H9 (cell line): ENCODE data around the gene DENND1A. TPM values are rescaled to one million over a fixed set of nuclear protein-coding genes. Genes with fewer than 3 reads are reported as not detected.

Source experiments
- DNase-seq: peaks from one replicate; pipeline ENCODE4 v3.0.0-alpha.2; 2017
- H2AFZ ChIP-seq: one replicate; pipeline ENCODE4 v1.6.1; 2013; ENCODE audit warnings: mild to moderate bottlenecking, low read length, control low read depth, moderate library complexity
- H2AK5ac ChIP-seq: 2 replicates; pipeline ENCODE4 v1.6.1; 2013; ENCODE audit warnings: low read length, control low read depth, mixed read lengths; ENCODE audit not compliant: insufficient read length
- H2BK120ac ChIP-seq: one replicate; pipeline ENCODE4 v1.6.1; 2013; ENCODE audit warnings: low read depth, mild to moderate bottlenecking, low read length, control low read depth, inconsistent platforms; ENCODE audit not compliant: poor library complexity, severe bottlenecking
- H2BK12ac ChIP-seq: 2 replicates; pipeline ENCODE4 v1.6.1; 2013; ENCODE audit warnings: low read length, control low read depth, mixed read lengths, low read depth; ENCODE audit not compliant: insufficient read length
- H2BK15ac ChIP-seq: 2 replicates; pipeline ENCODE4 v1.6.1; 2013; ENCODE audit warnings: low read depth, low read length, control low read depth
- H2BK20ac ChIP-seq: one replicate; pipeline ENCODE4 v1.6.1; 2013; ENCODE audit warnings: low read depth, mild to moderate bottlenecking, low read length, control low read depth, inconsistent platforms; ENCODE audit not compliant: poor library complexity, severe bottlenecking
- H2BK5ac ChIP-seq: 2 replicates; pipeline ENCODE4 v1.6.1; 2013; ENCODE audit warnings: low read length, control low read depth, mixed read lengths; ENCODE audit not compliant: insufficient read length
- H3K14ac ChIP-seq: 2 replicates; pipeline ENCODE4 v1.6.1; 2013; ENCODE audit warnings: low read length, control low read depth; ENCODE audit not compliant: insufficient read depth
- H3K18ac ChIP-seq: 2 replicates; pipeline ENCODE4 v1.6.1; 2013; ENCODE audit warnings: low read depth, mild to moderate bottlenecking, mixed read lengths, low read length, control low read depth; ENCODE audit not compliant: insufficient read length
- H3K23ac ChIP-seq: 2 replicates; pipeline ENCODE4 v1.6.1; 2013; ENCODE audit warnings: low read length, control low read depth, mixed read lengths, low read depth; ENCODE audit not compliant: insufficient read length
- H3K23me2 ChIP-seq: 2 replicates; pipeline ENCODE4 v1.6.1; 2013; ENCODE audit warnings: low read depth, mild to moderate bottlenecking, mixed read lengths, low read length, control low read depth; ENCODE audit not compliant: insufficient read length, poor library complexity, severe bottlenecking
- H3K27ac ChIP-seq: 2 replicates; pipeline ENCODE4 v1.5.1; 2013; ENCODE audit warnings: low read length, control low read depth, mixed read lengths, low read depth; ENCODE audit not compliant: insufficient read length
- H3K27me3 ChIP-seq: 2 replicates; pipeline ENCODE4 v1.6.1; 2013; ENCODE audit warnings: low read length, control low read depth, inconsistent platforms; ENCODE audit not compliant: insufficient read depth
- H3K4ac ChIP-seq: 2 replicates; pipeline ENCODE4 v1.6.1; 2013; ENCODE audit warnings: low read depth, mild to moderate bottlenecking, control low read depth, inconsistent platforms, low read length, moderate library complexity
- H3K4me1 ChIP-seq: 2 replicates; pipeline ENCODE4 v1.6.1; 2013; ENCODE audit warnings: low read length, control low read depth, inconsistent platforms; ENCODE audit not compliant: insufficient read depth
- H3K4me2 ChIP-seq: 2 replicates; pipeline ENCODE4 v1.6.1; 2013; ENCODE audit warnings: low read length, control low read depth, mixed read lengths; ENCODE audit not compliant: insufficient read length, insufficient read depth
- H3K56ac ChIP-seq: 2 replicates; pipeline ENCODE4 v1.6.1; 2013; ENCODE audit warnings: low read depth, mild to moderate bottlenecking, mixed read lengths, low read length, control low read depth; ENCODE audit not compliant: insufficient read length
- H3K79me1 ChIP-seq: 2 replicates; pipeline ENCODE4 v1.6.1; 2013; ENCODE audit warnings: low read depth, mild to moderate bottlenecking, moderate library complexity, low read length, control low read depth, inconsistent platforms; ENCODE audit not compliant: insufficient read depth, poor library complexity, severe bottlenecking
- H3K79me2 ChIP-seq: 2 replicates; pipeline ENCODE4 v1.6.1; 2013; ENCODE audit warnings: low read length, control low read depth, inconsistent platforms; ENCODE audit not compliant: insufficient read depth
- H3K9ac ChIP-seq: 2 replicates; pipeline ENCODE4 v1.6.1; 2013; ENCODE audit warnings: low read length, control low read depth, mixed read lengths; ENCODE audit not compliant: insufficient read length; ENCODE audit errors: extremely low read depth
- H3K9me3 ChIP-seq: one replicate; pipeline ENCODE4 v1.6.1; 2013; ENCODE audit warnings: low read depth, low read length, inconsistent platforms; ENCODE audit not compliant: control insufficient read depth
- H3T11ph ChIP-seq: one replicate; pipeline ENCODE4 v1.6.1; 2013; ENCODE audit warnings: mild to moderate bottlenecking, low read length, control low read depth, inconsistent platforms
- H4K20me1 ChIP-seq: one replicate; pipeline ENCODE4 v1.6.1; 2013; ENCODE audit not compliant: control insufficient read depth, insufficient read length, insufficient read depth
- H4K5ac ChIP-seq: 2 replicates; pipeline ENCODE4 v1.6.1; 2013; ENCODE audit warnings: low read depth, mild to moderate bottlenecking, mixed read lengths, low read length, control low read depth; ENCODE audit not compliant: insufficient read length
- H4K8ac ChIP-seq: replicated peaks from 2 replicates; pipeline ENCODE4 v1.6.1; 2013; ENCODE audit warnings: low read length, control low read depth, mixed read lengths, low read depth; ENCODE audit not compliant: insufficient read length
- H4K91ac ChIP-seq: 2 replicates; pipeline ENCODE4 v1.6.1; 2013; ENCODE audit warnings: low read depth, mild to moderate bottlenecking, moderate library complexity, mixed read lengths, low read length, control low read depth; ENCODE audit not compliant: insufficient read length
- H3K27ac Mint-ChIP-seq, 3 experiments: 2 replicates in 2 of 3; 3 replicates in 1 of 3; pipeline ENCODE4 v1.8.0; 2020 to 2021; ENCODE audit warnings: mixed read lengths in 3 of 3, mild to moderate bottlenecking in 1 of 3, moderate library complexity in 1 of 3
- H3K27me3 Mint-ChIP-seq: 2 replicates; pipeline ENCODE4 v1.8.0; 2021; ENCODE audit warnings: low read depth, mild to moderate bottlenecking, moderate library complexity, mixed read lengths
- H3K36me3 Mint-ChIP-seq, 3 experiments: 2 replicates in 2 of 3; 3 replicates in 1 of 3; pipeline ENCODE4 v1.8.0; 2020 to 2021; ENCODE audit warnings: low read depth in 3 of 3, mixed read lengths in 3 of 3; ENCODE audit not compliant: insufficient read depth in 1 of 3
- H3K4me1 Mint-ChIP-seq, 2 experiments: 2 replicates each; pipeline ENCODE4 v1.8.0; 2020; ENCODE audit warnings: mixed read lengths in 2 of 2
- H3K4me3 Mint-ChIP-seq, 2 experiments: 2 replicates in 1 of 2; 3 replicates in 1 of 2; pipeline ENCODE4 v1.8.0; 2020 to 2021; ENCODE audit warnings: mild to moderate bottlenecking in 2 of 2, mixed read lengths in 2 of 2, moderate library complexity in 1 of 2
- H3K9me3 Mint-ChIP-seq, 2 experiments: 2 replicates in 1 of 2; 3 replicates in 1 of 2; pipeline ENCODE4 v1.8.0; 2020; ENCODE audit warnings: mild to moderate bottlenecking in 2 of 2, mixed read lengths in 2 of 2, moderate library complexity in 1 of 2
- WGBS: extraction: QIAGEN DNeasy Blood & Tissue Kit; methylation state at CpG from one replicate; pipeline ENCODE4 v1.1.7; 2013; ENCODE audit warnings: missing lambda C conversion rate, low lambda C conversion rate, mixed read lengths; ENCODE audit not compliant: insufficient read length; ENCODE audit errors: extremely low coverage; 5-methylcytosine and 5-hydroxymethylcytosine counted together
- total RNA-seq: library from RNA; stranded (reverse); gene quantifications from 2 replicates; pipeline ENCODE4 v1.2.1, GENCODE V29; 2021
- TF ChIP-seq, protein P1 (sequence below): fragments of 200-600 bp; sonication (generic); conservative IDR thresholded peaks from 3 replicates; pipeline ENCODE4 v1.8.0; 2021; ENCODE audit warnings: antibody characterized with exemption, mild to moderate bottlenecking

Gene DENND1A
- total RNA-seq, 1 experiment from 2014 or later, result 20.4 TPM

DNA sequence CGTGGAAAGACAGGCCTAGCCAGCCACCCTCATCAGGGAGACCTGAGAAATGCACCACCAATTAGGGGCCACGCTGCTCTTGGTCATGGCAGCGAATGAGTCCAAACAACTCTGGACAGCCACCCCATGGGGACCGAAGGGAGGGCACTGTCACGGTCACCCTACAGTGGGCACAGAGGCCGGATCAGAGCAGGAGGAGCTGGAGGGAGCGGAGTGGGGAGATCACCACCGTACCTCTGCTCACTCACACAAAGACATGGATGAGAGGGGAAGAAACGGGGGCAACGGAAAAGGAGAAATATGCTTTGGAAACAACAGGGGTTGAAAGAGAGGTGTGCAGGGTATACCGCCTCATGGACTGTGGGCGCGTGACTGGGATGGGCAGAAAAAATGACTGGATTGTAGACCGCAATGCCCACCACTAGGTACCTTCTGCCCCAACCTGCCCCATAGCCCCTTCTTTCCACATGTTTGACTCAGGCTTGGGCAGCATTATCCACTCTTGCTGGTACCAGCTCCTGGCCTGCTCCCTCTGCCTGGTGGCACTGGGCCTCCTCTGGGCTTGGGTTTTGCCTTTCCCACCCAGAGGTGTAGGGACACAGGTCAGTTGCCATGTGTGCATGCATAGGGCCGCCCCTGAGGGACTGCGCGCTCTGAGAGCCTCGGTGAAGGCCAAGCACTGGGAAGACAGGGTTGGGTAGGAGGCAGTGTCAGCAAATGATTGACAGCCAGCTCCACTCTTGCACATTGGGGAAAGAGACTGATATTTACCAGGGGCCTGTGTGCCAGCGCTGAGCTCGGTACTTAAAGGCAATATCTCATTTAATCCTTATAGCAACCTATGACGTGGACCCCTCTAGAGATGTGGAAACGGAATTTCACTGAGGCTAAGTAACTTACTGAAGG lies 497.3 kb downstream of the DENND1A start:
- no peak overlapping the region for H2BK5ac ChIP-seq
- H3K23me2 ChIP-seq, result no peaks in the 10 kb centered on the region
- no peak overlapping the region for H4K8ac ChIP-seq
- H2BK15ac ChIP-seq, result no peak overlapping the region
- H3K79me1 ChIP-seq, result no peaks in the 10 kb centered on the region
- no peak overlapping the region; the same call in 1 of the 2 replicates for H3K14ac ChIP-seq
- no peaks in the 10 kb centered on the region; a peak in 2 of 5 replicates for H3K9me3 Mint-ChIP-seq
- H2AFZ ChIP-seq, result no peak overlapping the region
- H4K5ac ChIP-seq, result no peak overlapping the region
- no peak overlapping the region for H3K23ac ChIP-seq
- H3K4me1 ChIP-seq, result no peaks in the 10 kb centered on the region
- WGBS, result no CpG with 5 or more reads among the region's 22 CpGs
- H3K18ac ChIP-seq, result no peak overlapping the region
- no peaks in the 10 kb centered on the region for H3K27me3 ChIP-seq
- no peak overlapping the region for H2AK5ac ChIP-seq
- no peak overlapping the region for H3K9ac ChIP-seq
- no peak overlapping the region for H4K91ac ChIP-seq
- no peak overlapping the region for H2BK12ac ChIP-seq
- no peaks in the 10 kb centered on the region for H3K79me2 ChIP-seq
- no peak overlapping the region for H3T11ph ChIP-seq
- no peaks in the 10 kb centered on the region; the same call in 1 of the 2 replicates for H3K27me3 Mint-ChIP-seq
- TF ChIP-seq, protein P1, sequence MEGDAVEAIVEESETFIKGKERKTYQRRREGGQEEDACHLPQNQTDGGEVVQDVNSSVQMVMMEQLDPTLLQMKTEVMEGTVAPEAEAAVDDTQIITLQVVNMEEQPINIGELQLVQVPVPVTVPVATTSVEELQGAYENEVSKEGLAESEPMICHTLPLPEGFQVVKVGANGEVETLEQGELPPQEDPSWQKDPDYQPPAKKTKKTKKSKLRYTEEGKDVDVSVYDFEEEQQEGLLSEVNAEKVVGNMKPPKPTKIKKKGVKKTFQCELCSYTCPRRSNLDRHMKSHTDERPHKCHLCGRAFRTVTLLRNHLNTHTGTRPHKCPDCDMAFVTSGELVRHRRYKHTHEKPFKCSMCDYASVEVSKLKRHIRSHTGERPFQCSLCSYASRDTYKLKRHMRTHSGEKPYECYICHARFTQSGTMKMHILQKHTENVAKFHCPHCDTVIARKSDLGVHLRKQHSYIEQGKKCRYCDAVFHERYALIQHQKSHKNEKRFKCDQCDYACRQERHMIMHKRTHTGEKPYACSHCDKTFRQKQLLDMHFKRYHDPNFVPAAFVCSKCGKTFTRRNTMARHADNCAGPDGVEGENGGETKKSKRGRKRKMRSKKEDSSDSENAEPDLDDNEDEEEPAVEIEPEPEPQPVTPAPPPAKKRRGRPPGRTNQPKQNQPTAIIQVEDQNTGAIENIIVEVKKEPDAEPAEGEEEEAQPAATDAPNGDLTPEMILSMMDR, result no peak
- H3K4ac ChIP-seq, result no peak overlapping the region
- no peaks in the 10 kb centered on the region for H3K9me3 ChIP-seq
- no peaks in the 10 kb centered on the region for H4K20me1 ChIP-seq
- H2BK20ac ChIP-seq, result no peak overlapping the region
- H3K27ac ChIP-seq, result no peak overlapping the region
- peaks cover 2 to 6% of the 10 kb centered on the region in 2 experiments; a peak in 2 of 4 replicates for H3K4me1 Mint-ChIP-seq
- H3K27ac Mint-ChIP-seq, result peak overlapping the region in 1 of 3 experiments; percentile 55; a peak in 1 of 7 replicates
- H3K56ac ChIP-seq, result no peak overlapping the region
- no peak overlapping the region for H3K4me2 ChIP-seq
- peaks cover 8 to 26% (median 8%) of the 10 kb centered on the region in 3 experiments; a peak in 5 of 7 replicates for H3K36me3 Mint-ChIP-seq
- DNase-seq, result no peak
- H3K4me3 Mint-ChIP-seq, result no peak overlapping the region; a peak in 1 of 5 replicates
- no peak overlapping the region for H2BK120ac ChIP-seq
